ENCODE results near the gene SLC3A2.

DNA sequence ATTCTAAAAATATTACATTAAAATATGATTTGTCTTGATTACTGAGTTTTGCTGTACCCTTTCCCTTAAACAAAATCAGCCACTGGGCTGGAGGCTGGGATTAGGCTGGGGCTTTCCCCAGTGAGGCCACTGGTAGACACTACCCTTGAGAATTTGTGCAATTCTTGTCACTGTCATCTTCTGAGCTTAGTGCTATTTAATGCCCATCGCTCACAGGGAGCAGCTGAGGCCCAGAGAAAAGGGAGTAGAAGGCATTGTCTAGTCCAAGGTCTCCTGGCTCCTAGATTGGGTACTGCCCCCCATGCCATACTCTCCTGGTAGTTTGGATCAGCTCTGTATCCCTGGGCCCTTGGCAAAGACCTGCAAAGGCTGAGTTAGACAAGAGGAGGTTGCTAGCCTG is 33.7 kb downstream of the SLC3A2 start:
- TF ChIP-seq GATA3 (IDR thresholded peaks at IDR 0.05; ENCODE audit: low read depth, low read length) = no peak
- TF ChIP-seq GATA2 (IDR thresholded peaks at IDR 0.05; ENCODE audit: low read depth, low read length) = no peak
